ENCODE data around the gene ZCCHC8. TPM values are rescaled to one million over a fixed set of nuclear protein-coding genes. Genes with fewer than 3 reads are reported as not detected.
"Not testable (repeated sequence)": the region's sequence is repeated elsewhere in the genome, so short reads cannot be mapped to it uniquely, and the experiment has no call there.

Gene ZCCHC8
- total RNA-seq, 1 donor from 2014 or later: 27.6 TPM

GRCh38 chr12:122513660-122514059 is 12.9 kb upstream of the ZCCHC8 start:
- H3K9me3 Mint-ChIP-seq (ENCODE audit: unreplicated experiment): no peaks in the 10 kb centered on the region
- peaks cover 16% of the 10 kb centered on the region for H3K4me1 Mint-ChIP-seq (ENCODE audit: unreplicated experiment)
- TF ChIP-seq CTCF (IDR thresholded peaks at IDR 0.05): no peak
- no peaks in the 10 kb centered on the region for H3K27me3 Mint-ChIP-seq (ENCODE audit: unreplicated experiment)
- H3K27ac Mint-ChIP-seq (ENCODE audit: unreplicated experiment): no peak overlapping the region
- no peak for DNase-seq (ENCODE audit: extremely low spot score, unreplicated experiment)
- H3K36me3 Mint-ChIP-seq (ENCODE audit: unreplicated experiment): peaks cover 63% of the 10 kb centered on the region
- H3K4me3 Mint-ChIP-seq (ENCODE audit: unreplicated experiment): no peak overlapping the region

GRCh38 chr12:122513028-122513427 is 12.3 kb upstream of the ZCCHC8 start:
- H3K4me3 Mint-ChIP-seq (ENCODE audit: unreplicated experiment); H3K27me3 Mint-ChIP-seq (ENCODE audit: unreplicated experiment); H3K9me3 Mint-ChIP-seq (ENCODE audit: unreplicated experiment); H3K27ac Mint-ChIP-seq (ENCODE audit: unreplicated experiment); H3K4me1 Mint-ChIP-seq (ENCODE audit: unreplicated experiment); DNase-seq (ENCODE audit: extremely low spot score, unreplicated experiment): not testable (repeated sequence)
- H3K36me3 Mint-ChIP-seq (ENCODE audit: unreplicated experiment): peaks cover 61% of the 10 kb centered on the region

GRCh38 chr12:122508163-122508562 is 7.4 kb upstream of the ZCCHC8 start:
- no peaks in the 10 kb centered on the region for H3K27me3 Mint-ChIP-seq (ENCODE audit: unreplicated experiment)
- TF ChIP-seq CTCF (IDR thresholded peaks at IDR 0.05): no peak
- H3K27ac Mint-ChIP-seq (ENCODE audit: unreplicated experiment): no peak overlapping the region
- DNase-seq (ENCODE audit: extremely low spot score, unreplicated experiment): no peak
- no peaks in the 10 kb centered on the region for H3K4me1 Mint-ChIP-seq (ENCODE audit: unreplicated experiment)
- H3K36me3 Mint-ChIP-seq (ENCODE audit: unreplicated experiment): peaks cover 59% of the 10 kb centered on the region
- no peak overlapping the region for H3K4me3 Mint-ChIP-seq (ENCODE audit: unreplicated experiment)
- no peaks in the 10 kb centered on the region for H3K9me3 Mint-ChIP-seq (ENCODE audit: unreplicated experiment)

GRCh38 chr12:122506393-122506938 is 5.7 kb upstream of the ZCCHC8 start:
- Mint-ChIP-seq H3K27ac (ENCODE audit: unreplicated experiment) (no peak overlapping the region), H3K36me3 (ENCODE audit: unreplicated experiment) (peaks cover 56% of the 10 kb centered on the region), H3K4me3 (ENCODE audit: unreplicated experiment) (no peak overlapping the region), H3K27me3 (ENCODE audit: unreplicated experiment) (no peaks in the 10 kb centered on the region), H3K4me1 (ENCODE audit: unreplicated experiment) (peaks cover 5% of the 10 kb centered on the region), H3K9me3 (ENCODE audit: unreplicated experiment) (no peaks in the 10 kb centered on the region)
- TF ChIP-seq CTCF (IDR thresholded peaks at IDR 0.05): no peak
- no peak for DNase-seq (ENCODE audit: extremely low spot score, unreplicated experiment)

- Mint-ChIP-seq H3K4me3 (ENCODE audit: unreplicated experiment) (no peak overlapping the region), H3K4me1 (ENCODE audit: unreplicated experiment) (peaks cover 11% of the 10 kb centered on the region), H3K36me3 (ENCODE audit: unreplicated experiment) (peaks cover 49% of the 10 kb centered on the region), H3K27ac (ENCODE audit: unreplicated experiment) (no peak overlapping the region), H3K27me3 (ENCODE audit: unreplicated experiment) (no peaks in the 10 kb centered on the region), H3K9me3 (ENCODE audit: unreplicated experiment) (no peaks in the 10 kb centered on the region)
- no peak for DNase-seq (ENCODE audit: extremely low spot score, unreplicated experiment)
- no peak for TF ChIP-seq CTCF (IDR thresholded peaks at IDR 0.05)
Measured at GRCh38 chr12:122505419-122506051, 4.8 kb upstream of the ZCCHC8 start.
